ENCODE measurements around the gene RSPH10B2.
"Not testable (repeated sequence)": the region's sequence is repeated elsewhere in the genome, so short reads cannot be mapped to it uniquely, and the experiment has no call there.

Gene RSPH10B2

DNA sequence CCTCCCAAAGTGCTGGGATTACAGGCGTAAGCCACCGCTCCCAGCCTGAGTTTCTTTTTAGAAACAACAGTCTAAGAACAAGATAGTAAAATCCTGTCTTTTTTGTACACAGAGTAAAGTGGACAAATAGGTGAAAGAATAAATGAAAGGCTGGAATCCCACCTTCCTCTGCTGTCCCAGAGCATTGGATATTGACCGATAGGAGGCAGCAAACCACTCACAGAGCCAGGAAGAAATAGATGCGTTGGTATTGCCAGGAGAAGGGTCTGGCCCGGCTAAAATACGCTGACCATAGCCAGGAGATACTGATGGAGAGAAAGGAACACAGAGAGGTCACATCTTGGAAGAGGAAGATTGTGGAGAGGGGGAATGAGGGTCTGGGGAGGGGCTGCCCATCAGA, 35.8 kb upstream of the RSPH10B2 start:
- TF ChIP-seq, protein P1, sequence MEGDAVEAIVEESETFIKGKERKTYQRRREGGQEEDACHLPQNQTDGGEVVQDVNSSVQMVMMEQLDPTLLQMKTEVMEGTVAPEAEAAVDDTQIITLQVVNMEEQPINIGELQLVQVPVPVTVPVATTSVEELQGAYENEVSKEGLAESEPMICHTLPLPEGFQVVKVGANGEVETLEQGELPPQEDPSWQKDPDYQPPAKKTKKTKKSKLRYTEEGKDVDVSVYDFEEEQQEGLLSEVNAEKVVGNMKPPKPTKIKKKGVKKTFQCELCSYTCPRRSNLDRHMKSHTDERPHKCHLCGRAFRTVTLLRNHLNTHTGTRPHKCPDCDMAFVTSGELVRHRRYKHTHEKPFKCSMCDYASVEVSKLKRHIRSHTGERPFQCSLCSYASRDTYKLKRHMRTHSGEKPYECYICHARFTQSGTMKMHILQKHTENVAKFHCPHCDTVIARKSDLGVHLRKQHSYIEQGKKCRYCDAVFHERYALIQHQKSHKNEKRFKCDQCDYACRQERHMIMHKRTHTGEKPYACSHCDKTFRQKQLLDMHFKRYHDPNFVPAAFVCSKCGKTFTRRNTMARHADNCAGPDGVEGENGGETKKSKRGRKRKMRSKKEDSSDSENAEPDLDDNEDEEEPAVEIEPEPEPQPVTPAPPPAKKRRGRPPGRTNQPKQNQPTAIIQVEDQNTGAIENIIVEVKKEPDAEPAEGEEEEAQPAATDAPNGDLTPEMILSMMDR (IDR thresholded peaks at IDR 0.05; ENCODE audit: low read depth, low read length): no peak
- no peak overlapping the region for H3K4me3 ChIP-seq (ENCODE audit: low read depth, low read length)
- in situ Hi-C loops (cut with HindIII; ENCODE audit: low sequenced_read_pairs): no loop called here
- DNase-seq (ENCODE audit: low read depth, low spot score): no peak

DNA sequence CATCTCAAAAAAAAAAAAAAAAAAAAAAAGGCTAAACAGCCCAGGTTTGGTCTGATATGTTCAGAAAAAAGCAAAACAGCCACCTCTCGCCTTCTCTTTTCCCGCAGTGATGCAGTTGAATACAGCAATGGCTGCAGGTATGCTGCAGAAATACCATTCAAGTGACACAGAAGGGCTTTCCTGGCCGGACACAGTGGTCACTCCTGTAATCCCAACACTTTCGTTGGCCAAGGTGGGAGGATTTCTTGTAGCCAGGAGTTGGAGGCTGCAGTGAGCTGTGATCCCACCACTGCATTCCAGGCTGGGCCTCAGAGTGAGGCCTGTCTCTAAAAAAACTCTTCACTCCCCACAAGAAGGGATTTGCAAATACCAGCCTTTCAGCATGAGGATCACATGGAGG, 29.6 kb upstream of the RSPH10B2 start:
- DNase-seq (ENCODE audit: low read depth, low spot score); H3K4me3 ChIP-seq (ENCODE audit: low read depth, low read length); in situ Hi-C loops (cut with HindIII; ENCODE audit: low sequenced_read_pairs): not testable (repeated sequence)

DNA sequence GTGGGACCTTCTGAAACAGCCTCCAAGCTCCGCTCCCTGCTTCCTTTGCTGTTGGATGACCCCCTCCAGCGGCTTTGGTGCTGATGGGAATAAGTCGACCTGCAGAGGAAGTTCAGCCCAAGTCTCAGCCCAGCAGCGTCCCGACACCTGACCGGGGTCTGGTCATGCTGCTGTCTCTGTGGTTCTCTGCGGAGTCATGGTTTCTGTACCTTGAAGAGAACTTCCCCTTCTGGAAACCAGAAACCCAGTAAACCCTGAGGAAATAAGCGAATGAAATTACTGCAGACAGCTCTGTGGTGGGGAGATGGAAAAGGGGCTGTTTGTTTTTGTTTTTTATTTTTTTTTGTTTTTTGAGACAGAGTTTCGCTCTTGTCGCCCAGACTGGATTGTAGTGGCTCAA, 28.9 kb upstream of the RSPH10B2 start:
- DNase-seq (ENCODE audit: low read depth, low spot score): no peak
- no peak overlapping the region for H3K4me3 ChIP-seq (ENCODE audit: low read depth, low read length)
- TF ChIP-seq, protein P1 (IDR thresholded peaks at IDR 0.05; ENCODE audit: low read depth, low read length): no peak
- in situ Hi-C loops (cut with HindIII; ENCODE audit: low sequenced_read_pairs): no loop called here

DNA sequence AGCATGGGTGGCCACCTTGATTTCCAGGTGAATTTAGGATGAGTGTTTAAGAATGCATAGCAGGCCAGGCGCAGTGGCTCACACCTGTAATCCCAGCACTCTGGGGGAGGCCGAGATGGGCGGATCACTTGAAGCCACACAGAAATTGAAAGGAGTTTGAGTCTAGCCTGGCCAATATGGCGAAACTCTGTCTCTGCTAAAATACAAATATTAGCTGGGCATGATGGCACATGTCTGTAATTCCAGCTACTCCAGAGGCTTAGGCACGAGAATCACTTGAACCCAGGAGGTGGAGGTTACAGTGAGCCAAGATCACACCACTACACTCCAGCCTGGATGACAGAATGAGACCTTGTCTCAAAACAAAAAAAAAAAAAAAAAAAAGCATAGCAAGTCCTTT, 27.6 kb upstream of the RSPH10B2 start:
- in situ Hi-C loops (cut with HindIII; ENCODE audit: low sequenced_read_pairs); DNase-seq (ENCODE audit: low read depth, low spot score); H3K4me3 ChIP-seq (ENCODE audit: low read depth, low read length): not testable (repeated sequence)

DNA sequence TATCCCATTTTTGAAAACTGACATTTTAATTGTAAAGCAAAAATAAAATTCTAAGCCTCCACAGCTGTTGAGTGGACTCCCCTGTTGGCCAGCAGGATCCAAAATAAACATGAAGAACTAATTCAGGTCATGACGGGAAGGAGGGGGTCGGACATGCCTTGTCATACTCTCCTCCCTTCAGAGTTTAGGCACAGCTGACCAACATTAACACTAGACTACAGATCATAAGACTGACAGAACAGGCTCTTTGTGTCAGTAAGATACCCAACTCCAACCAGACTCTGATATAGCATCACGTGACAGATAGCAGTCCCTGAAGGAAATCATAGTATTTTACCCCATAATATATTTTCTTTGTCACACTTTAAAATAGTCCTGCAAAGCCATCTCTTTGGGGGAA, 26.2 kb upstream of the RSPH10B2 start:
- in situ Hi-C loops (cut with HindIII; ENCODE audit: low sequenced_read_pairs): no loop called here
- DNase-seq (ENCODE audit: low read depth, low spot score): no peak
- TF ChIP-seq, protein P1 (IDR thresholded peaks at IDR 0.05; ENCODE audit: low read depth, low read length): no peak
- H3K4me3 ChIP-seq (ENCODE audit: low read depth, low read length): no peak overlapping the region

DNA sequence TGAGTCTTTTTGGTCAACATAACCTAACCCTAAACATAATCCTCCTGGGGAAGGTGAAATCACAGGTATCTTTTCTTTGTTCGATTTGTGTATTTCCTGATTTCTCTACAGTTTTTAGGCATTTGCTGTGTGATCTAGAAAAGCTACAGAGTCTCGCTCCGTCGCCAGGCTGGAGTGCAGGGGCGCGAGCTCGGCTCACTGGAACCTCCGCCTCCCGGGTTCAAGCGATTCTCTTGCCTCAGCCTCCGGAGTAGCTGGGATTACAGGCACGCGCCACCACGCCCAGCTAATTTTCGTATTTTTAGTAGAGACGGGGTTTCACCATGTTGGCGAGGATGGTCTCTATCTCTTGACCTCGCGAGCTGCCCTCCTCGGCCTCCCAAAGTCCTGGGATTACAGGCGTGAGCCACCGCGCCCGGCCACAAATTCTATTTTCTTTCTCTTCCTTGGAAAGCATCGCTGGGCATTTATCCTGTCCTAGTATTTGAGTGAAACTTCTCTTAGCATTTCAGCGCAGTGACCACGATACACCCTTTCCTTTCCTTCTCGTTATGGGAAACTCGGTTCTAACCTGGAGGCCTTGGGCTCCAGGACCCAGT, 24.9 kb upstream of the RSPH10B2 start:
- DNase-seq (ENCODE audit: low read depth, low spot score); in situ Hi-C loops (cut with HindIII; ENCODE audit: low sequenced_read_pairs): not testable (repeated sequence)

DNA sequence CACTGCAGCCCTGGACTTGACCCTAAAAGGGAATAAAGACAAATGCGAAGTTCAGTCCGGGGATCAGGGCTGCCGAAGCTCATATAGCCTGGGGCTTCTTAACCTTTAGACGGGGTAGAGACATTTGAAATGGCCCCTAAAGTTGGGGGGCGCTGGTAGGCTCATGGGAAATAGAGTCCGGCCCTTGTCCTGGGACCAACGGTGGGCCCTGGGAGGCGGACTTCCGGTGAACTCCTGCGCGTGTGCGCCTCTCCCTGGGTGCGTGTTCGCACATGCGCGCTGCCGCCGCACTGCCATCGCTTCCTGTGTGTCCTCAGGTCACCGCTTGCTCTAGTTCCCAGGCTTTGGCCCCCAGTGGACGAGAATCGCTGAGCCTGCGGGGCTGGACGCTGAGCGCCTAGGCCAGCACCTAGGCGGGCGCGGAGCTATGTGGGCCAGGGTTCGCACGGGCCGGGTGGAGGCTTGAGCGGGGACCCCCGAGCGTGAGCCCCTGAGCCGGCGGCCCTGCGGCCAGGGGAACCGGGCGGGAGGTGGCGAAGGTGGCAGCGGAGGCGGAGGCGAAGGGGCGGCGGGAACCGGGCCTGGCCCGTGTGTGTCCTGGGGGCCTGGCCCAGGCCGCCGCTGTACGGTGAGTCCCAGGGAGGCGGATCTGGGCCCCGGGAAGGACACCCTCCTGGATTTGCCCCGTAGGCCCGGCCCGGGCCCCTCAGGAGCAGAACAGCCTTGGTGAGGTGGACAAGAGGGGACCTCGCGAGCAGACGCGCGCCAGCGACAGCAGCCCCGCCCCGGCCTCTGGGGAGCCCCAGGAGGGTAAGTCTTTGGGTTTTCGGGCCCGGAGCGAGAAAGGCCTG, 24.2 kb upstream of the RSPH10B2 start:
- H3K4me3 ChIP-seq (ENCODE audit: low read depth, low read length): peak overlapping the region; percentile 78
- in situ Hi-C loops (cut with HindIII; ENCODE audit: low sequenced_read_pairs): no loop called here
- DNase-seq (ENCODE audit: low read depth, low spot score): peak; percentile 92
- TF ChIP-seq, protein P1 (IDR thresholded peaks at IDR 0.05; ENCODE audit: low read depth, low read length): no peak

More for the DNA sequence above, 24.9 kb upstream of the RSPH10B2 start:
- H3K4me3 ChIP-seq (ENCODE audit: low read depth, low read length): peak overlapping the region; percentile 78

DNA sequence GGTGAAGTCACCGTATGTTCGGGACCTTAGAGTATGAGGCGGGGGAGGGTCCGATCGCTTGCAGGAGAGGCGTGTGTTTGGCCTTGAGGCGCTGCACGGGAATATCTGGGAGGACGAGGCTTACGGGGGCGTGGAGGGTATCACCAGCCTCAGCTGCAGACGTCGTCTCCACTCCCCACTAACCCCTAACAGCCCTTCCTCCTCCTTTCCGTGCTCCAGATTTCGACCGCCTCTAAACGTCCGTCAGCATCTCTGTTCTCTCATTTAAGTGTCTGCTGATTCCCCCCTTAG, 23.6 kb upstream of the RSPH10B2 start:
- in situ Hi-C loops (cut with HindIII; ENCODE audit: low sequenced_read_pairs): no loop called here
- peak overlapping the region; percentile 78 for H3K4me3 ChIP-seq (ENCODE audit: low read depth, low read length)
- TF ChIP-seq, protein P1 (IDR thresholded peaks at IDR 0.05; ENCODE audit: low read depth, low read length): no peak
- DNase-seq (ENCODE audit: low read depth, low spot score): peak; percentile 38

DNA sequence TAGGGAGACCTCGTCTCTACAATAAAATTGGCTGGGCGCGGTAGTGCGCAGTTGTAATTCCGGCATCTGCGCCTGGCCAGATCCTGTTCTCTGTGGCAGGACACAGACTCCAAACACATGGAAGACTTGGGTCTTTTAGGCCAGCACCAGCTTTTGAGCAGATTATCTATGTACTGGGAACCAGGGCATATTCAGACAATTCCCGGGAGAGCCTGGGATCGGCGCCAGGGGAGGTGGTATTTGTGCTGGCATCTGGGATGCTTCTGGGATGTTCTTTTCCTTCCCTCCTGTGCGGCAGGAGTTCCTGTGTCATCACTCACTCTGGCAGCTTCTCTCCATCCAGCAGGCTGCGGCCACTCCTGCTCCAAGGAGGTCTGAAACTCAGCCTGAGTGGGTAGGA, 15.5 kb upstream of the RSPH10B2 start:
- in situ Hi-C loops (cut with HindIII; ENCODE audit: low sequenced_read_pairs); DNase-seq (ENCODE audit: low read depth, low spot score); H3K4me3 ChIP-seq (ENCODE audit: low read depth, low read length): not testable (repeated sequence)

DNA sequence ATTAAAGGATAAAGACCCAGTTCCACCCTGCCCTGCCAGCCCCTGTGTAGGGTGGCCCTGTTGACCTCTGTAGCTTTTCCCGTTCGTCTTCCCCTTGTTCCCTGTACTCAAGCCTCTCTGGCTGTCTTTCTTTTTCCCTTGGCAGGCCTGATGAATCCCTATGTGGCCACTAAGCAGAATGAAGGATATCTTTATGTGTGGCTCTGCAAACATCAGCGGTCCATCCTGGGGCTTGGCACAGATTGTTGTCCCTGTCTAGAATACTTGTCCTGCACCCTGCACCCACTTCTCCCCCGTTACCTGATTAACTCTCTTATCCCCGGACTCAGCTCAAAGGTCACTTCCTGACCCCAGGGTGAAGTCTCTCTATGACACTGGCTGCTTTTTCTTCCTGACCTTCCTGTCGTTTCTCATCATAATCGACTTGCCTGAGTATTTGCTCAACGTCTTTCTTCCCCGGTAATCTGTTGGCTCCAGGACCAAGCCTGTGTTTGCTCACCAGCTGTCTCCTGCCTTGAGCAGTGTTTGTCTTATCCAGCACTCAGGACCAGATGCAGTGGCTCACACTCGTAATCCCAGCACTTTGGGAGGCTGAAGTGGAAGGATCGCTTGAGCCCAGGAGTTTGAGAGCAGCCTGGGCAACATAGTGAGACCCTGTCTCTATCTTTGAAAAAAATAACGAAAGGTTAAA, 9.3 kb upstream of the RSPH10B2 start:
- DNase-seq (ENCODE audit: low read depth, low spot score); in situ Hi-C loops (cut with HindIII; ENCODE audit: low sequenced_read_pairs); H3K4me3 ChIP-seq (ENCODE audit: low read depth, low read length): not testable (repeated sequence)

DNA sequence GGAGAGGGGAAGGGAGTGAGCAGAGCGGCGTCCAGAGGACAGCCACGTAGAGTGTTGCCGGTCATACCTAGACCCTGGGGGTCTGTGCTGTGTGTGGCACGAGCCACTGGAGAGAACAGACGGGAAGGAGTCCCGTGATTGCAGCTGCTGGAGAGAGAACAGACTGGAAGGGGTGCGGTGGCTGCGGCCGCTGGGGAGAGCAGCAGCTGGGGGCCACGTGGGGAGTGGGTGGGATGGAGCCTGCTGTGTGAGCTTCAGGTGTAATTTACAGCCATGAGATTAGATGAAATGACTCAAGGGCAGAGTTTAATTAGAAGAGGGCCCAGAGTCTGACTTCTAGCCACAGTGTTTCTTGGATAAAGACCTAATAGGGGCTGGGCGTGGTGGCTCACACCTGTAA, 4.6 kb upstream of the RSPH10B2 start:
- H3K4me3 ChIP-seq (ENCODE audit: low read depth, low read length); DNase-seq (ENCODE audit: low read depth, low spot score); in situ Hi-C loops (cut with HindIII; ENCODE audit: low sequenced_read_pairs): not testable (repeated sequence)
